Small intestine (tissue), 7 donors: ENCODE data around the gene PIAS1. TPM values are rescaled to one million over a fixed set of nuclear protein-coding genes. Genes with fewer than 3 reads are reported as not detected.

ENCODE experiments used
- DNase-seq, 2 donors: peaks; one replicate each; pipeline versions ENCODE4 v3.0.0 to v3.0.0-alpha.2; 2013
- FAIRE-seq: peaks from 2 replicates; lab custom pipeline; 2012; peaks lifted over from hg19 to GRCh38; lab: Jason Lieb, UNC
- H3K27ac ChIP-seq, 3 donors: one replicate each; pipeline ENCODE4 v1.5.1; 2013; ENCODE audit warnings: low read length in 2 of 3, mild to moderate bottlenecking in 2 of 3, control low read depth in 1 of 3, inconsistent platforms in 1 of 3, low read depth in 1 of 3, moderate library complexity in 1 of 3
- H3K27me3 ChIP-seq, 3 donors: one replicate each; pipeline ENCODE4 v1.6.1; 2013; ENCODE audit warnings: low read length in 3 of 3, inconsistent platforms in 1 of 3; ENCODE audit not compliant: control insufficient read depth in 3 of 3, insufficient read depth in 3 of 3
- H3K36me3 ChIP-seq, 3 donors: one replicate each; pipeline ENCODE4 v1.6.1; 2013; ENCODE audit warnings: low read length in 3 of 3, inconsistent platforms in 1 of 3, low read depth in 1 of 3, mild to moderate bottlenecking in 1 of 3, moderate library complexity in 1 of 3; ENCODE audit not compliant: control insufficient read depth in 3 of 3, insufficient read depth in 2 of 3
- H3K4me1 ChIP-seq, 3 donors: one replicate each; pipeline ENCODE4 v1.6.1; 2013; ENCODE audit warnings: low read length in 2 of 3, inconsistent platforms in 1 of 3, low read depth in 1 of 3, mild to moderate bottlenecking in 1 of 3, moderate library complexity in 1 of 3; ENCODE audit not compliant: control insufficient read depth in 3 of 3, insufficient read depth in 2 of 3
- H3K4me3 ChIP-seq, 3 donors: one replicate each; pipeline ENCODE4 v1.5.1; 2013; ENCODE audit warnings: low read length in 3 of 3, control low read depth in 1 of 3, inconsistent platforms in 1 of 3, low read depth in 1 of 3, mild to moderate bottlenecking in 1 of 3, moderate library complexity in 1 of 3
- H3K9me3 ChIP-seq, 2 donors: one replicate each; pipeline ENCODE4 v1.6.1; 2013; ENCODE audit warnings: low read depth in 1 of 2, low read length in 1 of 2; ENCODE audit not compliant: control insufficient read depth in 2 of 2, insufficient read depth in 1 of 2
- WGBS, 3 donors: extraction: QIAGEN DNeasy Blood & Tissue Kit; methylation state at CpG; one replicate each; pipeline ENCODE4 v1.1.7; 2013; 5-methylcytosine and 5-hydroxymethylcytosine counted together
- polyA plus RNA-seq, 4 donors: library from polyadenylated mRNA; stranded (reverse) in 3 of 4; unstranded in 1 of 4; fragments of 200-250 nt in 3 of 4; fragments of 120-200 nt in 1 of 4; gene quantifications; one replicate each; pipeline versions ENCODE4 v1.2.1 to v1.2.3, GENCODE V29; 2013
- donor health status: healthy with polysubstance abuse.
- donor health status: control.
- donor health status: control.
- donor health status: Bipolar disorder and iron deficiency.
- donor health status: healthy.

PIAS1 gene
- polyA plus RNA-seq, 4 donors, result 9.0 to 48.0 (median 20.0) TPM

- H3K4me3 ChIP-seq, result no peak overlapping the region
- peaks cover 0 to 12% of the 10 kb centered on the region in 2 donors for H3K9me3 ChIP-seq
- DNase-seq (no peak), FAIRE-seq (no peak)
- no peaks in the 10 kb centered on the region for H3K4me1 ChIP-seq
- no peak overlapping the region for H3K27ac ChIP-seq
- H3K36me3 ChIP-seq, result no peaks in the 10 kb centered on the region
- no peaks in the 10 kb centered on the region for H3K27me3 ChIP-seq
- 97 to 100% (median 99%) methylated on average over 1 of the region's 1 CpG for whole genome bisulfite sequencing, 3 donors
Measured at GRCh38 chr15:68040144-68040543, 14.0 kb upstream of the PIAS1 start.

- Histone ChIP-seq H3K27ac (no peak overlapping the region), H3K9me3 (peaks cover 0 to 17% of the 10 kb centered on the region in 2 donors), H3K27me3 (no peaks in the 10 kb centered on the region), H3K36me3 (no peaks in the 10 kb centered on the region), H3K4me3 (no peak overlapping the region), H3K4me1 (no peaks in the 10 kb centered on the region)
- DNase-seq (no peak), FAIRE-seq (no peak)
- WGBS, 3 donors, result 45 to 62% (median 52%) methylated on average over 5 of the region's 5 CpGs
Measured at GRCh38 chr15:68042156-68042854, 11.8 kb upstream of the PIAS1 start.

GRCh38 chr15:68042855-68043222 is 11.3 kb upstream of the PIAS1 start:
- Histone ChIP-seq H3K36me3 (no peaks in the 10 kb centered on the region), H3K9me3 (peaks cover 0 to 17% of the 10 kb centered on the region in 2 donors), H3K27ac (no peak overlapping the region), H3K4me3 (no peak overlapping the region), H3K4me1 (no peaks in the 10 kb centered on the region), H3K27me3 (no peaks in the 10 kb centered on the region)
- no peak for FAIRE-seq
- WGBS, 3 donors, result 88 to 96% (median 91%) methylated on average over 3 of the region's 3 CpGs
- no peak for DNase-seq

- no peaks in the 10 kb centered on the region for H3K27me3 ChIP-seq
- peaks cover 0 to 17% of the 10 kb centered on the region in 2 donors for H3K9me3 ChIP-seq
- no peak overlapping the region for H3K4me3 ChIP-seq
- 87 to 90% (median 88%) methylated on average over 14 of the region's 14 CpGs for WGBS, 3 donors
- H3K36me3 ChIP-seq, result no peaks in the 10 kb centered on the region
- H3K27ac ChIP-seq, result no peak overlapping the region
- DNase-seq, result no peak
- FAIRE-seq, result no peak
- no peaks in the 10 kb centered on the region for H3K4me1 ChIP-seq
Measured at GRCh38 chr15:68045289-68046265, 8.5 kb upstream of the PIAS1 start.

GRCh38 chr15:68047826-68048225 is 6.3 kb upstream of the PIAS1 start:
- Histone ChIP-seq H3K27ac (no peak overlapping the region), H3K4me3 (no peak overlapping the region), H3K9me3 (peaks cover 0 to 14% of the 10 kb centered on the region in 2 donors), H3K4me1 (no peaks in the 10 kb centered on the region), H3K27me3 (no peaks in the 10 kb centered on the region), H3K36me3 (no peaks in the 10 kb centered on the region)
- DNase-seq, result no peak
- 93 to 95% (median 94%) methylated on average over 3 of the region's 3 CpGs for WGBS, 3 donors
- no peak for FAIRE-seq

- Histone ChIP-seq H3K4me1 (peaks cover 0 to 7% (median 0%) of the 10 kb centered on the region in 3 donors), H3K36me3 (no peaks in the 10 kb centered on the region), H3K27me3 (no peaks in the 10 kb centered on the region), H3K4me3 (no peak overlapping the region), H3K27ac (no peak overlapping the region), H3K9me3 (peaks cover 0 to 5% of the 10 kb centered on the region in 2 donors)
- 64 to 94% (median 75%) methylated on average over 2 of the region's 2 CpGs for WGBS, 3 donors
- DNase-seq (no peak), FAIRE-seq (no peak)
Measured at GRCh38 chr15:68051109-68051508, 3.0 kb upstream of the PIAS1 start.

- no peak for DNase-seq
- H3K9me3 ChIP-seq, result no peaks in the 10 kb centered on the region
- H3K36me3 ChIP-seq, result no peaks in the 10 kb centered on the region
- H3K4me3 ChIP-seq, result no peak overlapping the region
- H3K27ac ChIP-seq, result no peak overlapping the region
- no peaks in the 10 kb centered on the region for H3K27me3 ChIP-seq
- 91 to 97% (median 93%) methylated on average over 1 of the region's 1 CpG for WGBS, 3 donors
- peaks cover 0 to 15% (median 0%) of the 10 kb centered on the region in 3 donors for H3K4me1 ChIP-seq
- FAIRE-seq, result no peak
Measured at GRCh38 chr15:68051907-68052306, 2.2 kb upstream of the PIAS1 start.

- Histone ChIP-seq H3K4me3 (no peak overlapping the region), H3K27me3 (no peaks in the 10 kb centered on the region), H3K9me3 (no peaks in the 10 kb centered on the region), H3K27ac (no peak overlapping the region), H3K36me3 (no peaks in the 10 kb centered on the region), H3K4me1 (peaks cover 0 to 15% (median 0%) of the 10 kb centered on the region in 3 donors)
- DNase-seq (no peak), FAIRE-seq (no peak)
- WGBS, 3 donors, result 91 to 93% (median 93%) methylated on average over 4 of the region's 4 CpGs
Measured at GRCh38 chr15:68052431-68052830, 1.7 kb upstream of the PIAS1 start.
